Keratinocyte (primary cell): Measurements from ENCODE around the gene TYMS. TPM values are rescaled to one million over a fixed set of nuclear protein-coding genes. Genes with fewer than 3 reads are reported as not detected.

ENCODE experiments used
- DNase-seq: peaks from one replicate; pipeline ENCODE4 v3.0.0-alpha.2; 2011; ENCODE audit warnings: low read depth, missing footprints, low spot score
- FAIRE-seq: peaks from 2 replicates; lab custom pipeline; 2011; peaks lifted over from hg19 to GRCh38; lab: Jason Lieb, UNC
- H2AFZ ChIP-seq: 2 replicates; pipeline ENCODE4 v1.6.0; 2012; ENCODE audit warnings: low read length, control low read depth, inconsistent platforms; ENCODE audit not compliant: control insufficient read depth
- H3K27ac ChIP-seq: 2 replicates; pipeline ENCODE4 v1.5.1; 2011; ENCODE audit warnings: low read length; ENCODE audit not compliant: control insufficient read depth, insufficient read depth
- H3K27me3 ChIP-seq: 3 replicates; pipeline ENCODE4 v1.6.0; 2011; ENCODE audit warnings: low read length; ENCODE audit not compliant: control insufficient read depth, insufficient read depth; ENCODE audit errors: extremely low read depth
- H3K36me3 ChIP-seq, 2 experiments: 2 replicates in 1 of 2; 3 replicates in 1 of 2; pipeline ENCODE4 v1.5.1; 2011; ENCODE audit warnings: low read length in 2 of 2, mild to moderate bottlenecking in 1 of 2; ENCODE audit not compliant: control insufficient read depth in 2 of 2, insufficient read depth in 2 of 2; ENCODE audit errors: extremely low read depth in 1 of 2
- H3K4me1 ChIP-seq: 3 replicates; pipeline ENCODE4 v1.5.1; 2011; ENCODE audit warnings: low read length; ENCODE audit not compliant: control insufficient read depth, insufficient read depth; ENCODE audit errors: extremely low read depth
- H3K4me2 ChIP-seq: 3 replicates; pipeline ENCODE4 v1.6.0; 2011; ENCODE audit warnings: low read depth, low read length; ENCODE audit not compliant: control insufficient read depth, insufficient read depth; ENCODE audit errors: extremely low read depth
- H3K4me3 ChIP-seq, 3 experiments: fragments of 200-600 bp in 1 of 3; sonication (generic) in 1 of 3; 2 replicates in 2 of 3; 3 replicates in 1 of 3; pipeline ENCODE4 v1.5.1; 2011 to 2016; ENCODE audit warnings: low read length in 3 of 3, mild to moderate bottlenecking in 3 of 3, control low read depth in 2 of 3, inconsistent platforms in 1 of 3, low read depth in 1 of 3, mixed read lengths in 1 of 3, mixed run types in 1 of 3, moderate library complexity in 1 of 3; ENCODE audit not compliant: control insufficient read depth in 2 of 3, insufficient read depth in 2 of 3; ENCODE audit errors: extremely low read depth in 1 of 3
- H3K79me2 ChIP-seq: 2 replicates; pipeline ENCODE4 v1.6.0; 2012; ENCODE audit warnings: low read length; ENCODE audit not compliant: control insufficient read depth, insufficient read depth
- H3K9ac ChIP-seq: 3 replicates; pipeline ENCODE4 v1.6.0; 2011; ENCODE audit warnings: low read length; ENCODE audit not compliant: control insufficient read depth, insufficient read depth; ENCODE audit errors: extremely low read depth
- H3K9me1 ChIP-seq: 3 replicates; pipeline ENCODE4 v1.6.0; 2011; ENCODE audit warnings: low read length; ENCODE audit not compliant: control insufficient read depth, insufficient read depth; ENCODE audit errors: extremely low read depth
- H3K9me3 ChIP-seq: 2 replicates; pipeline ENCODE4 v1.5.1; 2012; ENCODE audit warnings: low read depth, low read length; ENCODE audit not compliant: control insufficient read depth
- H4K20me1 ChIP-seq: 3 replicates; pipeline ENCODE4 v1.6.0; 2011; ENCODE audit warnings: low read length; ENCODE audit not compliant: control insufficient read depth, insufficient read depth; ENCODE audit errors: extremely low read depth
- CTCF ChIP-seq, 3 experiments: IDR thresholded peaks in 1 of 3; conservative IDR thresholded peaks in 1 of 3; optimal IDR thresholded peaks in 1 of 3; 2 replicates in 2 of 3; 3 replicates in 1 of 3; pipeline versions ENCODE3 to v1.5.1; 2011; ENCODE audit warnings: low read length in 3 of 3, mild to moderate bottlenecking in 3 of 3, moderate library complexity in 2 of 3, control low read depth in 1 of 3, inconsistent platforms in 1 of 3; ENCODE audit not compliant: insufficient read depth in 2 of 3; ENCODE audit errors: extremely low read depth in 1 of 3
- EZH2 ChIP-seq: IDR thresholded peaks from one replicate; pipeline ENCODE4 v1.6.1; 2012; ENCODE audit warnings: inconsistent platforms, mild to moderate bottlenecking, low read length, moderate library complexity
- dilution Hi-C: fragments of 300-500 bp; cut with MboI; formaldehyde crosslinking; loops from one replicate; pipeline ENCODE4 v1.7.0; 2020; ENCODE audit warnings: low sequenced_read_pairs; ENCODE audit not compliant: extremely low pct_ligation_motif_present
- polyA plus RNA-seq, 5 experiments: library from polyadenylated mRNA; depleted of rRNA in 3 of 5; stranded (reverse) in 3 of 5; stranded (forward) in 1 of 5; unstranded in 1 of 5; fragments of >200 nt; gene quantifications; 1 replicate in 1 of 5; 2 replicates in 3 of 5; 3 replicates in 1 of 5; pipeline versions ENCODE4 v1.2.1 to v1.2.3, GENCODE V29; 2011 to 2012; ENCODE audit warnings: missing spikeins in 2 of 5, low read depth in 1 of 5, low replicate concordance in 1 of 5

Gene TYMS
- polyA plus RNA-seq, 1 donor (not counting 4 experiments of a cell fraction or from before 2014, with no cell fraction given), result 39.9 TPM

GRCh38 chr18:676069-676468 is 18.6 kb downstream of the TYMS start:
- H4K20me1 ChIP-seq, result no peaks in the 10 kb centered on the region
- H3K9me1 ChIP-seq, result no peaks in the 10 kb centered on the region
- no peak overlapping the region for H3K4me2 ChIP-seq
- no peaks in the 10 kb centered on the region for H3K9me3 ChIP-seq
- FAIRE-seq (no peak), DNase-seq (no peak)
- H3K27ac ChIP-seq, result no peak overlapping the region
- H2AFZ ChIP-seq, result no peak overlapping the region
- H3K79me2 ChIP-seq, result no peaks in the 10 kb centered on the region
- peaks cover 22 to 35% of the 10 kb centered on the region in 2 experiments for H3K36me3 ChIP-seq
- no peaks in the 10 kb centered on the region for H3K4me1 ChIP-seq
- no peaks in the 10 kb centered on the region for H3K27me3 ChIP-seq
- no peak overlapping the region for H3K9ac ChIP-seq
- no peak for TF ChIP-seq CTCF (optimal IDR thresholded peaks at IDR 0.05 in 1 of 3, IDR thresholded peaks at IDR 0.05 in 1 of 3, conservative IDR thresholded peaks at IDR 0.05 in 1 of 3; ENCODE audit: extremely low read depth in 1 of 3, insufficient read depth in 2 of 3, low read length in 3 of 3)
- no peak for TF ChIP-seq EZH2
- H3K4me3 ChIP-seq, result no peak overlapping the region
- dilution Hi-C loops, result no loop called here

DNA sequence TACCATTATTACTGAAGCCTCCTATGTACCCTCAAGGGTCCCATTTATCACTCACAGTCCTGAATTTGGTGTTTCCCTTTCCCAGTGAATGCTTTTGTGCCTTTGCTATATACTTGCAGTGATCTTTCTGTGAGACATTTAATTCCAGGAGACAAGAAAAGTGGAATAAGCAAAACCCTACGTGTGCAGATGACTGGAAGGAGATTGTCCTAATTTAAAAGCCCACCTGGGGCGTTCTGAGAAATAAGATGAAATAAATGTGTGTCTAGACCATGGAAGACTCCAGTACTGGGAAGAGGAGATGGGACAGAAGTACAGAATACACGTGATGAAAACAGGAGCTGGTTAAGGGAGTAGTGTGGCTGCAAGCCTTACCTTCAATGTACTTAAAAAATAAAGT is 19.3 kb downstream of the TYMS start:
- H2AFZ ChIP-seq, result no peak overlapping the region
- H3K9me3 ChIP-seq, result no peaks in the 10 kb centered on the region
- no peak for FAIRE-seq
- H3K9ac ChIP-seq, result no peak overlapping the region
- H3K4me1 ChIP-seq, result no peaks in the 10 kb centered on the region
- no peaks in the 10 kb centered on the region for H3K27me3 ChIP-seq
- H3K4me2 ChIP-seq, result no peak overlapping the region
- H3K9me1 ChIP-seq, result no peaks in the 10 kb centered on the region
- H3K4me3 ChIP-seq, result no peak overlapping the region
- H3K27ac ChIP-seq, result no peak overlapping the region
- TF ChIP-seq EZH2, result no peak
- no peak for TF ChIP-seq CTCF (optimal IDR thresholded peaks at IDR 0.05 in 1 of 3, IDR thresholded peaks at IDR 0.05 in 1 of 3, conservative IDR thresholded peaks at IDR 0.05 in 1 of 3; ENCODE audit: extremely low read depth in 1 of 3, insufficient read depth in 2 of 3, low read length in 3 of 3)
- peaks cover 22 to 38% of the 10 kb centered on the region in 2 experiments for H3K36me3 ChIP-seq
- no peak for DNase-seq
- dilution Hi-C loops, result no loop called here
- H4K20me1 ChIP-seq, result no peaks in the 10 kb centered on the region
- H3K79me2 ChIP-seq, result no peaks in the 10 kb centered on the region
